VCaP (cell line): ENCODE measurements around the gene KDM5A.
"Not testable (repeated sequence)": the region's sequence is repeated elsewhere in the genome, so short reads cannot be mapped to it uniquely, and the experiment has no call there.

Experiments
- H3K27ac ChIP-seq: fragments of 450-650 bp; 2 replicates; pipeline ENCODE4 v1.5.1; 2017
- CTCF ChIP-seq: fragments of 450-650 bp; conservative IDR thresholded peaks from 2 replicates; pipeline ENCODE4 v1.5.1; 2017; ENCODE audit warnings: mild to moderate bottlenecking, moderate library complexity

Gene KDM5A

GRCh38 chr12:242496-242895 is 146.6 kb downstream of the KDM5A start:
- no peak for TF ChIP-seq CTCF
- no peak overlapping the region for H3K27ac ChIP-seq

- H3K27ac ChIP-seq = no peak overlapping the region
- no peak for TF ChIP-seq CTCF
These were observed 147.9 kb downstream of the KDM5A start for GRCh38 chr12:241266-241665.

GRCh38 chr12:240566-240965 is 148.6 kb downstream of the KDM5A start:
- no peak for TF ChIP-seq CTCF
- H3K27ac ChIP-seq = no peak overlapping the region

GRCh38 chr12:238736-239398 is 150.3 kb downstream of the KDM5A start:
- H3K27ac ChIP-seq = no peak overlapping the region
- no peak for TF ChIP-seq CTCF

- H3K27ac ChIP-seq = no peak overlapping the region
- TF ChIP-seq CTCF = no peak
These were observed 151.0 kb downstream of the KDM5A start for GRCh38 chr12:238116-238515.

- no peak for TF ChIP-seq CTCF
- no peak overlapping the region for H3K27ac ChIP-seq
These were observed 151.9 kb downstream of the KDM5A start for GRCh38 chr12:237026-237815.

- TF ChIP-seq CTCF = no peak
- no peak overlapping the region for H3K27ac ChIP-seq
These were observed 152.7 kb downstream of the KDM5A start for GRCh38 chr12:236445-236844.

GRCh38 chr12:235967-236366 is 153.2 kb downstream of the KDM5A start:
- H3K27ac ChIP-seq = not testable (repeated sequence)
